ENCODE measurements around the gene CFAP206. TPM values are rescaled to one million over a fixed set of nuclear protein-coding genes. Genes with fewer than 3 reads are reported as not detected.

CFAP206 gene
- total RNA-seq, 1 experiment from 2014 or later, result not detected

GRCh38 chr6:87366899-87367298 is 40.9 kb upstream of the CFAP206 start:
- Histone ChIP-seq H3K23me2 (ENCODE audit: insufficient read length, low read depth, low read length, poor library complexity, severe bottlenecking) (no peaks in the 10 kb centered on the region), H3K23ac (ENCODE audit: insufficient read length, low read depth, low read length) (no peak overlapping the region), H3K4ac (ENCODE audit: low read depth, low read length) (no peak overlapping the region), H3K27me3 (ENCODE audit: insufficient read depth, low read length) (no peaks in the 10 kb centered on the region), H4K5ac (ENCODE audit: insufficient read length, low read depth, low read length) (no peak overlapping the region), H3K14ac (ENCODE audit: insufficient read depth, low read length) (no peak overlapping the region), H3K18ac (ENCODE audit: insufficient read length, low read depth, low read length) (no peak overlapping the region), H3K4me2 (ENCODE audit: insufficient read depth, insufficient read length, low read length) (no peak overlapping the region), H3T11ph (ENCODE audit: low read length) (no peak overlapping the region), H2AFZ (ENCODE audit: low read length) (no peak overlapping the region), H3K9me3 (ENCODE audit: control insufficient read depth, low read depth, low read length) (no peaks in the 10 kb centered on the region), H3K4me1 (ENCODE audit: insufficient read depth, low read length) (no peaks in the 10 kb centered on the region), H2BK12ac (ENCODE audit: insufficient read length, low read depth, low read length) (no peak overlapping the region), H4K20me1 (ENCODE audit: control insufficient read depth, insufficient read depth, insufficient read length) (no peaks in the 10 kb centered on the region), H4K8ac (replicated peaks; ENCODE audit: insufficient read length, low read depth, low read length) (no peak overlapping the region), H3K79me2 (ENCODE audit: insufficient read depth, low read length) (no peaks in the 10 kb centered on the region), H3K9ac (ENCODE audit: extremely low read depth, insufficient read length, low read length) (no peak overlapping the region), H2BK15ac (ENCODE audit: low read depth, low read length) (no peak overlapping the region), H4K91ac (ENCODE audit: insufficient read length, low read depth, low read length) (no peak overlapping the region), H2BK5ac (ENCODE audit: insufficient read length, low read length) (no peak overlapping the region), H2AK5ac (ENCODE audit: insufficient read length, low read length) (no peak overlapping the region), H3K27ac (ENCODE audit: insufficient read length, low read depth, low read length) (no peak overlapping the region), H2BK120ac (ENCODE audit: low read depth, low read length, poor library complexity, severe bottlenecking) (no peak overlapping the region), H3K79me1 (ENCODE audit: insufficient read depth, low read depth, low read length, poor library complexity, severe bottlenecking) (no peaks in the 10 kb centered on the region), H2BK20ac (ENCODE audit: low read depth, low read length, poor library complexity, severe bottlenecking) (no peak overlapping the region), H3K56ac (ENCODE audit: insufficient read length, low read depth, low read length) (no peak overlapping the region)
- no peak overlapping the region for H3K4me3 Mint-ChIP-seq
- H3K27me3 Mint-ChIP-seq (ENCODE audit: low read depth), result no peaks in the 10 kb centered on the region
- no peaks in the 10 kb centered on the region for H3K4me1 Mint-ChIP-seq
- peaks cover 38 to 39% of the 10 kb centered on the region in 2 experiments for H3K9me3 Mint-ChIP-seq
- no peak overlapping the region for H3K27ac Mint-ChIP-seq
- TF ChIP-seq, protein P1, sequence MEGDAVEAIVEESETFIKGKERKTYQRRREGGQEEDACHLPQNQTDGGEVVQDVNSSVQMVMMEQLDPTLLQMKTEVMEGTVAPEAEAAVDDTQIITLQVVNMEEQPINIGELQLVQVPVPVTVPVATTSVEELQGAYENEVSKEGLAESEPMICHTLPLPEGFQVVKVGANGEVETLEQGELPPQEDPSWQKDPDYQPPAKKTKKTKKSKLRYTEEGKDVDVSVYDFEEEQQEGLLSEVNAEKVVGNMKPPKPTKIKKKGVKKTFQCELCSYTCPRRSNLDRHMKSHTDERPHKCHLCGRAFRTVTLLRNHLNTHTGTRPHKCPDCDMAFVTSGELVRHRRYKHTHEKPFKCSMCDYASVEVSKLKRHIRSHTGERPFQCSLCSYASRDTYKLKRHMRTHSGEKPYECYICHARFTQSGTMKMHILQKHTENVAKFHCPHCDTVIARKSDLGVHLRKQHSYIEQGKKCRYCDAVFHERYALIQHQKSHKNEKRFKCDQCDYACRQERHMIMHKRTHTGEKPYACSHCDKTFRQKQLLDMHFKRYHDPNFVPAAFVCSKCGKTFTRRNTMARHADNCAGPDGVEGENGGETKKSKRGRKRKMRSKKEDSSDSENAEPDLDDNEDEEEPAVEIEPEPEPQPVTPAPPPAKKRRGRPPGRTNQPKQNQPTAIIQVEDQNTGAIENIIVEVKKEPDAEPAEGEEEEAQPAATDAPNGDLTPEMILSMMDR (conservative IDR thresholded peaks at IDR 0.05), result no peak
- WGBS (ENCODE audit: extremely low coverage, insufficient read length, low lambda C conversion rate), result no CpG with 5 or more reads among the region's 3 CpGs
- peaks cover 17 to 31% (median 26%) of the 10 kb centered on the region in 3 experiments for H3K36me3 Mint-ChIP-seq (ENCODE audit: insufficient read depth in 1 of 3, low read depth in 3 of 3)
- no peak for DNase-seq

Data from H9 (cell line).